Prostate gland (tissue), 2 donors: ENCODE measurements around the gene DRICH1.
"Not testable (repeated sequence)": the region's sequence is repeated elsewhere in the genome, so short reads cannot be mapped to it uniquely, and the experiment has no call there.

ENCODE experiments used
- CTCF ChIP-seq, 4 experiments: fragments of 200-600 bp in 2 of 4; fragments of 450-650 bp in 2 of 4; sonication (generic) in 2 of 4; IDR thresholded peaks; 1 replicate in 3 of 4; 2 replicates in 1 of 4; pipeline ENCODE4 v1.5.1; 2016 to 2019; ENCODE audit warnings: antibody characterized with exemption in 4 of 4, mild to moderate bottlenecking in 2 of 4, moderate library complexity in 2 of 4
- POLR2AphosphoS5 ChIP-seq: sonication (generic); formaldehyde crosslinking; IDR thresholded peaks from one replicate; pipeline ENCODE4 v1.6.1; 2017; ENCODE audit warnings: antibody characterized with exemption

GRCh38 chr22:23640206-23640605 lies 8.1 kb upstream of the DRICH1 start:
- TF ChIP-seq POLR2AphosphoS5; CTCF (IDR thresholded peaks at IDR 0.05): not testable (repeated sequence)
